ENCODE results near the gene GDPD5.

- TF ChIP-seq CTCF (conservative IDR thresholded peaks at IDR 0.05 in 1 of 2, IDR thresholded peaks at IDR 0.05 in 1 of 2; ENCODE audit: low read depth in 1 of 2, low read length in 2 of 2) (no peak), EZH2 (IDR thresholded peaks at IDR 0.05; ENCODE audit: low read length, missing control alignments) (no peak)
These were observed 36.5 kb upstream of the GDPD5 start, which contains the start of gene SERPINH1 for GRCh38 chr11:75562048-75562835.

Measured in fibroblast of lung (primary cell).